Measurements from ENCODE around the gene OR11H7.
"Not testable (repeated sequence)": the region's sequence is repeated elsewhere in the genome, so short reads cannot be mapped to it uniquely, and the experiment has no call there.

The OR11H7 gene

GRCh38 chr14:20228681-20229080, at the start of gene OR11H7:
Gene OR11H7, plus strand, starts transcription at chr14:20228981.
- no peak for DNase-seq (ENCODE audit: low read depth)

- DNase-seq (ENCODE audit: low read depth): no peak
Observed at GRCh38 chr14:20179218-20179617, 49.6 kb upstream of the OR11H7 start.

- no peak for DNase-seq (ENCODE audit: low read depth)
Observed at GRCh38 chr14:20179880-20180279, 48.9 kb upstream of the OR11H7 start.

GRCh38 chr14:20180486-20180885, 48.3 kb upstream of the OR11H7 start:
- no peak for DNase-seq (ENCODE audit: low read depth)

- DNase-seq (ENCODE audit: low read depth): no peak
Observed at GRCh38 chr14:20184181-20184580, 44.6 kb upstream of the OR11H7 start.

- no peak for DNase-seq (ENCODE audit: low read depth)
Observed at GRCh38 chr14:20190596-20190995, 38.2 kb upstream of the OR11H7 start, which contains the start of gene OR11G2. Gene OR11G2, plus strand, starts transcription at chr14:20190896. Its CDS starts 6,542 bp downstream, at chr14:20197438.

GRCh38 chr14:20191396-20191795, 37.4 kb upstream of the OR11H7 start:
- DNase-seq (ENCODE audit: low read depth): no peak

GRCh38 chr14:20194101-20194500, 34.7 kb upstream of the OR11H7 start:
- DNase-seq (ENCODE audit: low read depth): no peak

- not testable (repeated sequence) for DNase-seq (ENCODE audit: low read depth)
Observed at GRCh38 chr14:20195170-20195569, 33.6 kb upstream of the OR11H7 start.

- no peak for DNase-seq (ENCODE audit: low read depth)
Observed at GRCh38 chr14:20195911-20196310, 32.9 kb upstream of the OR11H7 start.

GRCh38 chr14:20197459-20197858, 31.3 kb upstream of the OR11H7 start:
- no peak for DNase-seq (ENCODE audit: low read depth)

- DNase-seq (ENCODE audit: low read depth): no peak
Observed at GRCh38 chr14:20198991-20199390, 29.8 kb upstream of the OR11H7 start.

GRCh38 chr14:20204721-20205120, 24.1 kb upstream of the OR11H7 start:
- DNase-seq (ENCODE audit: low read depth): no peak

- DNase-seq (ENCODE audit: low read depth): no peak
Observed at GRCh38 chr14:20209595-20209994, 19.2 kb upstream of the OR11H7 start.

GRCh38 chr14:20212406-20212805, 16.4 kb upstream of the OR11H7 start:
- not testable (repeated sequence) for DNase-seq (ENCODE audit: low read depth)

GRCh38 chr14:20215196-20215595, 13.6 kb upstream of the OR11H7 start:
- no peak for DNase-seq (ENCODE audit: low read depth)

- no peak for DNase-seq (ENCODE audit: low read depth)
Observed at GRCh38 chr14:20219033-20219432, 9.7 kb upstream of the OR11H7 start.

GRCh38 chr14:20223410-20223809, 5.4 kb upstream of the OR11H7 start, which contains the start of gene OR11H6:
Gene OR11H6, plus strand, starts transcription at chr14:20223710. Its CDS starts 0 bp downstream, at chr14:20223710.
- no peak for DNase-seq (ENCODE audit: low read depth)

- DNase-seq (ENCODE audit: low read depth): not testable (repeated sequence)
Observed at GRCh38 chr14:20235415-20235814, 6.6 kb downstream of the OR11H7 start.

GRCh38 chr14:20247646-20248246, 19.0 kb downstream of the OR11H7 start:
- no peak for DNase-seq (ENCODE audit: low read depth)

GRCh38 chr14:20262642-20263128, 33.9 kb downstream of the OR11H7 start:
- DNase-seq (ENCODE audit: low read depth): no peak

- DNase-seq (ENCODE audit: low read depth): not testable (repeated sequence)
Observed at GRCh38 chr14:20264361-20264760, 35.6 kb downstream of the OR11H7 start.

GRCh38 chr14:20274062-20274461, 45.3 kb downstream of the OR11H7 start:
- no peak for DNase-seq (ENCODE audit: low read depth)

- no peak for DNase-seq (ENCODE audit: low read depth)
Observed at GRCh38 chr14:20277409-20277808, 48.6 kb downstream of the OR11H7 start.

Measured in activated gamma-delta T cell treated with anti-CD3 and anti-CD28 coated beads, Interleukin-2, amount 50 U/mL, for 16 hours (primary cell).